WTC11 (cell line): Measurements from ENCODE around the gene SLC30A4. TPM values are rescaled to one million over a fixed set of nuclear protein-coding genes. Genes with fewer than 3 reads are reported as not detected.

Source experiments
- ATAC-seq: fragments of 200-7000 bp; cut with Tn5 transposase; 2 replicates; pipeline ENCODE4 v1.10.0; 2021; ENCODE audit warnings: mild to moderate bottlenecking, moderate library complexity
- CTCF ChIA-PET: fragments of 300-600 bp; sonication (Branson Sonifier 250); formaldehyde crosslinking; loops from one replicate; lab custom pipeline; 2021; ENCODE audit warnings: antibody characterized with exemption; lab: Charles Lee
- POLR2A ChIA-PET: fragments of 350-600 bp; sonication (Branson Sonifier 250); formaldehyde crosslinking; loops from one replicate; lab custom pipeline; 2021; ENCODE audit warnings: antibody characterized with exemption; lab: Charles Lee
- DNase-seq: peaks from one replicate; pipeline ENCODE4 v3.0.0; 2021; ENCODE audit warnings: low spot score
- H3K27ac Mint-ChIP-seq: 2 replicates; pipeline ENCODE4 v1.8.0; 2021; ENCODE audit warnings: mixed read lengths
- H3K27me3 Mint-ChIP-seq: 2 replicates; pipeline ENCODE4 v1.8.0; 2021; ENCODE audit warnings: low read depth, mild to moderate bottlenecking, moderate library complexity, mixed read lengths
- H3K36me3 Mint-ChIP-seq: 2 replicates; pipeline ENCODE4 v1.8.0; 2021; ENCODE audit warnings: mixed read lengths
- H3K4me1 Mint-ChIP-seq: 2 replicates; pipeline ENCODE4 v1.8.0; 2022; ENCODE audit warnings: mixed read lengths
- H3K4me3 Mint-ChIP-seq: 2 replicates; pipeline ENCODE4 v1.8.0; 2021; ENCODE audit warnings: mild to moderate bottlenecking, moderate library complexity, mixed read lengths
- H3K9me3 Mint-ChIP-seq: 2 replicates; pipeline ENCODE4 v1.8.0; 2021; ENCODE audit warnings: mixed read lengths
- CDX4 ChIP-seq: fragments of 250-450 bp; sonication (Bioruptor Pico); IDR thresholded peaks from 2 replicates; pipeline ENCODE4 v1.9.0; 2021; ENCODE audit warnings: moderate library complexity, mild to moderate bottlenecking, inconsistent platforms, borderline replicate concordance
- CREM ChIP-seq: sonication (generic); formaldehyde crosslinking; IDR thresholded peaks from 2 replicates; pipeline ENCODE4 v1.8.1; 2022; ENCODE audit warnings: mild to moderate bottlenecking, missing genetic modification reagents, moderate library complexity
- EMX1 ChIP-seq: fragments of 250-450 bp; sonication (Bioruptor Pico); IDR thresholded peaks from 2 replicates; pipeline ENCODE4 v1.8.0; 2021; ENCODE audit warnings: mild to moderate bottlenecking
- ERG ChIP-seq: fragments of 250-450 bp; sonication (Bioruptor Pico); IDR thresholded peaks from 2 replicates; pipeline ENCODE4 v1.8.0; 2021; ENCODE audit warnings: mild to moderate bottlenecking
- IRF2 ChIP-seq: sonication (generic); formaldehyde crosslinking; IDR thresholded peaks from 2 replicates; pipeline ENCODE4 v1.8.0; 2022; ENCODE audit warnings: low read depth, missing genetic modification reagents, borderline replicate concordance
- MLX ChIP-seq: sonication (generic); formaldehyde crosslinking; IDR thresholded peaks from 2 replicates; pipeline ENCODE4 v1.8.1; 2023; ENCODE audit warnings: mild to moderate bottlenecking, missing genetic modification reagents, moderate library complexity
- NFATC4 ChIP-seq: fragments of 250-450 bp; sonication (Bioruptor Pico); IDR thresholded peaks from 2 replicates; pipeline ENCODE4 v1.9.0; 2021; ENCODE audit warnings: mild to moderate bottlenecking
- PRRX2 ChIP-seq: fragments of 250-450 bp; sonication (Bioruptor Pico); IDR thresholded peaks from 2 replicates; pipeline ENCODE4 v1.8.0; 2021; ENCODE audit warnings: mild to moderate bottlenecking
- SMAD3 ChIP-seq: sonication (generic); formaldehyde crosslinking; IDR thresholded peaks from 2 replicates; pipeline ENCODE4 v1.8.0; 2022; ENCODE audit warnings: missing genetic modification reagents, mild to moderate bottlenecking, borderline replicate concordance
- SOX15 ChIP-seq: fragments of 250-450 bp; sonication (Bioruptor Pico); IDR thresholded peaks from 2 replicates; pipeline ENCODE4 v1.9.0; 2021; ENCODE audit warnings: mild to moderate bottlenecking
- TEAD4 ChIP-seq: sonication (generic); formaldehyde crosslinking; IDR thresholded peaks from 2 replicates; pipeline ENCODE4 v1.8.0; 2022; ENCODE audit warnings: mild to moderate bottlenecking, missing genetic modification reagents
- ZNF317 ChIP-seq: sonication (generic); formaldehyde crosslinking; IDR thresholded peaks from 2 replicates; pipeline ENCODE4 v1.8.1; 2023; ENCODE audit warnings: low read depth, mild to moderate bottlenecking, moderate library complexity, missing genetic modification reagents, borderline replicate concordance
- ZNF423 ChIP-seq: fragments of 250-450 bp; sonication (Bioruptor Pico); IDR thresholded peaks from 2 replicates; pipeline ENCODE4 v2.1.2; 2022; ENCODE audit warnings: mild to moderate bottlenecking, moderate library complexity
- total RNA-seq: library from RNA; stranded (reverse); gene quantifications from 3 replicates; pipeline ENCODE4 v1.2.3, GENCODE V29; 2021
- TF ChIP-seq, protein P1 (sequence below): fragments of 250-450 bp; sonication (Bioruptor Pico); IDR thresholded peaks from 2 replicates; pipeline ENCODE4 v1.9.0; 2021; ENCODE audit warnings: mild to moderate bottlenecking
- TF ChIP-seq, protein P2 (sequence below): sonication (generic); formaldehyde crosslinking; IDR thresholded peaks from 2 replicates; pipeline ENCODE4 v1.8.0; 2022; ENCODE audit warnings: missing genetic modification reagents

SLC30A4 gene
- total RNA-seq, 1 experiment from 2014 or later = 0.04 TPM

DNA sequence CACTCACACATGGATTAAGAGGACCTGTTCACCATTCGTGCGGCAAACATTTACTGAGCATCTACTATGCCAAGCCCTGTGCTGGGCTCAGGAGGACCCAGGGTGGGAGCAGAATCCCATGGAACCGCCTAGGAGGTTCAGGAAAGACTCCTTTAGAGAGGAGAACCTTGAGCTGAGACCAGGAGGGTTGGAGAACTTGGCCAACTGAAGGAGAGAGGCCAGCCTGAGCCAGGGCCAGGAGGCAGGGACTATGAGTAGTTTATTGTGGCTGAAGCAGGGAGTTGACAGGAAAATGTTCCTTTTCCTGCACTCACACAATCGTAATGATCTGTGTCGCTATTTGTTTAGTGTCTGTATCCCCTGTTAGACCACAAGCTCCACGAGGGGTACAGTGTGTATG, 71.3 kb downstream of the SLC30A4 start:
- H3K4me1 Mint-ChIP-seq = peaks cover 10% of the 10 kb centered on the region
- H3K4me3 Mint-ChIP-seq = no peak overlapping the region
- no peak overlapping the region for H3K27ac Mint-ChIP-seq
- H3K36me3 Mint-ChIP-seq = peaks cover 16% of the 10 kb centered on the region
- no peak for ATAC-seq
- H3K27me3 Mint-ChIP-seq = peaks cover 34% of the 10 kb centered on the region
- DNase-seq = no peak
- ChIA-PET POLR2A (no interaction called here), CTCF (no interaction called here)
- TF ChIP-seq ZNF423 (CRISPR knock-in tag) = no peak
- TF ChIP-seq TEAD4 (CRISPR knock-in tag) = no peak
- TF ChIP-seq, protein P1, sequence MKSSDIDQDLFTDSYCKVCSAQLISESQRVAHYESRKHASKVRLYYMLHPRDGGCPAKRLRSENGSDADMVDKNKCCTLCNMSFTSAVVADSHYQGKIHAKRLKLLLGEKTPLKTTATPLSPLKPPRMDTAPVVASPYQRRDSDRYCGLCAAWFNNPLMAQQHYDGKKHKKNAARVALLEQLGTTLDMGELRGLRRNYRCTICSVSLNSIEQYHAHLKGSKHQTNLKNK = no peak
- TF ChIP-seq EMX1 (CRISPR knock-in tag) = no peak
- TF ChIP-seq CREM (CRISPR knock-in tag) = no peak
- no peak for TF ChIP-seq NFATC4 (CRISPR knock-in tag)
- no peak for TF ChIP-seq ZNF317
- no peak for TF ChIP-seq CDX4 (CRISPR knock-in tag)
- no peak for TF ChIP-seq IRF2
- no peak for TF ChIP-seq PRRX2
- TF ChIP-seq MLX (CRISPR knock-in tag) = no peak
- no peak for TF ChIP-seq ERG (CRISPR knock-in tag)
- no peak for TF ChIP-seq SOX15 (CRISPR knock-in tag)
- TF ChIP-seq, protein P2, sequence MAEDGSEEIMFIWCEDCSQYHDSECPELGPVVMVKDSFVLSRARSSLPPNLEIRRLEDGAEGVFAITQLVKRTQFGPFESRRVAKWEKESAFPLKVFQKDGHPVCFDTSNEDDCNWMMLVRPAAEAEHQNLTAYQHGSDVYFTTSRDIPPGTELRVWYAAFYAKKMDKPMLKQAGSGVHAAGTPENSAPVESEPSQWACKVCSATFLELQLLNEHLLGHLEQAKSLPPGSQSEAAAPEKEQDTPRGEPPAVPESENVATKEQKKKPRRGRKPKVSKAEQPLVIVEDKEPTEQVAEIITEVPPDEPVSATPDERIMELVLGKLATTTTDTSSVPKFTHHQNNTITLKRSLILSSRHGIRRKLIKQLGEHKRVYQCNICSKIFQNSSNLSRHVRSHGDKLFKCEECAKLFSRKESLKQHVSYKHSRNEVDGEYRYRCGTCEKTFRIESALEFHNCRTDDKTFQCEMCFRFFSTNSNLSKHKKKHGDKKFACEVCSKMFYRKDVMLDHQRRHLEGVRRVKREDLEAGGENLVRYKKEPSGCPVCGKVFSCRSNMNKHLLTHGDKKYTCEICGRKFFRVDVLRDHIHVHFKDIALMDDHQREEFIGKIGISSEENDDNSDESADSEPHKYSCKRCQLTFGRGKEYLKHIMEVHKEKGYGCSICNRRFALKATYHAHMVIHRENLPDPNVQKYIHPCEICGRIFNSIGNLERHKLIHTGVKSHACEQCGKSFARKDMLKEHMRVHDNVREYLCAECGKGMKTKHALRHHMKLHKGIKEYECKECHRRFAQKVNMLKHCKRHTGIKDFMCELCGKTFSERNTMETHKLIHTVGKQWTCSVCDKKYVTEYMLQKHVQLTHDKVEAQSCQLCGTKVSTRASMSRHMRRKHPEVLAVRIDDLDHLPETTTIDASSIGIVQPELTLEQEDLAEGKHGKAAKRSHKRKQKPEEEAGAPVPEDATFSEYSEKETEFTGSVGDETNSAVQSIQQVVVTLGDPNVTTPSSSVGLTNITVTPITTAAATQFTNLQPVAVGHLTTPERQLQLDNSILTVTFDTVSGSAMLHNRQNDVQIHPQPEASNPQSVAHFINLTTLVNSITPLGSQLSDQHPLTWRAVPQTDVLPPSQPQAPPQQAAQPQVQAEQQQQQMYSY (CRISPR knock-in tag) = no peak
- H3K9me3 Mint-ChIP-seq = peaks cover 26% of the 10 kb centered on the region

GRCh38 chr15:45449916-45450867, 72.4 kb downstream of the SLC30A4 start:
- H3K4me3 Mint-ChIP-seq = no peak overlapping the region
- no peak for TF ChIP-seq SMAD3 (CRISPR knock-in tag)
- TF ChIP-seq, protein P1 = no peak
- TF ChIP-seq, all 79 proteins: peak for 0
- ATAC-seq = no peak
- Mint-ChIP-seq H3K9me3 (peaks cover 26% of the 10 kb centered on the region), H3K27me3 (peaks cover 33% of the 10 kb centered on the region), H3K4me1 (peaks cover 10% of the 10 kb centered on the region), H3K27ac (no peak overlapping the region), H3K36me3 (peaks cover 16% of the 10 kb centered on the region)
- DNase-seq = no peak
- ChIA-PET CTCF (no interaction called here), POLR2A (no interaction called here)
